ENCODE results near the gene CHRNE.
"Not testable (repeated sequence)": the region's sequence is repeated elsewhere in the genome, so short reads cannot be mapped to it uniquely, and the experiment has no call there.

CHRNE gene

DNA sequence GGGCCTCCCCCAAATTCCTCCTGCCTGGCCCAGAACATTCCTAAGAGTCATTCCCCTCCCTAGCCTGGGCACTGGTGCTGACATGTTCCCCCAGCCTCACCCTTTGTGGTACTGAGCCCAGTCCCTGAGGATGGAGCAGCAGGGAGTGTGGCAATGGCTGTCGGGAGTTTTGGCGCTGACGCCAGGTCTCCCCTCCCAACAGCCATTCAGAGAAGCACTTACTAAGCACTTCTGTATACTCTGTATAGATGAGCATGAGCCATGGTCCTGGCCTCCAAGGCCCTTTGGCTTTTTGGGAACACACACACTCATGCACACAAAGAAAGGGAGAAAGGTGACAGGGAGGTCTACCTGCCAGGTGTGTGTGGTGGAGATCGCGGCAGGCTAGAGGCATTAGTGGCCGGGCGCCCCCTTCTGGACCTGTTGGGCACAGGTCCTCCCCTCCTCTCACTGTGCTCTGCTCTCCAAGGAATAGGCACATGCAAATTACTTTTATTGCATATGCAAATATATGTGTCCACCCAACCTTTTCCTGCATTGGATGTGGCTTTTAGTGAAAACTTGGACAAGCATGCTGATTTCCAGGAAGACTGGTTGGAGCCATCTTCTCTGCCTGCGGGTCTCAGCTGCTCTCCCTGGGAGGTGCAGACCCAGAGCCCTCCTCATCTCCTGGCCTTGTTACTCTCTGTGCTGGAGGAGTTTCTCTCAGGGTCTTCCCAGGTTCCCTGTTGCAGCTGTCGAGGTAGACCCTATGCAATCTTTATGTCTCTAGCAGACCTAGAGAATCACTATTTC, 20.9 kb downstream of the CHRNE start:
- DNase-seq, result peak; percentile 51

DNA sequence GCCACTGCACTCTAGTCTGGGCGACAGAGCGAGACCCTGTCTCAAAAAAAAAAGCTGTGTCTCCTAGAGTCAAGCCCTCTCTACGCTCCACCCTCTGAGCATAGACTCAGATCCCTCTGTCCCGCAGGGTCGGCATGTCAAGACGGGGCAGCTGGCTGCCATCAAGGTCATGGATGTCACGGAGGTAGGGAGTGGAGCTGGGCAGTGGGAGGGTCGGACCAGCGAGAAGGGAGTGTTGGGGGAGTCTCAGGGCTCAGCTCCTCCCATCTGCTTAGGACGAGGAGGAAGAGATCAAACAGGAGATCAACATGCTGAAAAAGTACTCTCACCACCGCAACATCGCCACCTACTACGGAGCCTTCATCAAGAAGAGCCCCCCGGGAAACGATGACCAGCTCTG, 22.0 kb downstream of the CHRNE start:
- DNase-seq, result no peak

DNA sequence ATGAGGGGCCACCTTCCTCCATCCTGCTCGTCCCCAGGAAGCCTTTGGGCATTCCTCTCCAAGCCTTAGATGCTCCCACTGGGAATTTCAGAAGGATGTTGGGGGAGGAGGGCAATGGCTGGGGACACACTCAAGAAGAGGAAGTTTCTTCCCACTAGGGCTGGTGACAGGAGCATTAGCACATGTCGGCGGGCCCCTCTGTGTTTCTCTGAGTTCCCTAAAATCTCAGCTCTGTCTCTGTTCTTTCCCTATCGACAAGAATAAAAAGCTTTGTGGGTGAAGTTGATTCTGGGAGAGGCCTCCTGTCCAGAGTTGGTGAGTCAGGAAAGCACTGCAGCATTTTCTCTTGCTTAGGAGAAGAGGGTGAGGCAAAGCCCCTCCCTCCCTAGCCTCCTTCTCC, 23.3 kb downstream of the CHRNE start:
- no peak for DNase-seq

DNA sequence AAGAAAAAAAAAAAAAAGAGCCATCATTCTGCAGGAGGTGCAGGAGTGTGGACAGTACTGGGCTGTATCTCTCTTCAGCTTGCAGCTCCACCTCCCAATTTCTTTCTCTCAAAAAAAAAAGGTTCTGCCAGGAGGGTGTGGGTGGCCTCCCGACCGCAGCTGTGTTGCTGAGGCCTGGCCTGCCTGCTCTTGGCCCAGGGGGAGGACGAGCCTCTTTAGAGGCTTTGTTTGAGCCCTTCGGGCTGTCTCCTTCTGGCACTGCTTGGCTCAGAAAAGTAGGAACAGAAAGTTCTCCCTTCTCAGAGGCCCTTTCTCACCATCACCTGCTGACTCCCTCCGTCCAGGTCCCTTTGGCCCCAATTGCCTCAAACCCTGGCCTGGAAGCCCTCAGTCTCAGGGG, 25.8 kb downstream of the CHRNE start:
- no peak for DNase-seq

DNA sequence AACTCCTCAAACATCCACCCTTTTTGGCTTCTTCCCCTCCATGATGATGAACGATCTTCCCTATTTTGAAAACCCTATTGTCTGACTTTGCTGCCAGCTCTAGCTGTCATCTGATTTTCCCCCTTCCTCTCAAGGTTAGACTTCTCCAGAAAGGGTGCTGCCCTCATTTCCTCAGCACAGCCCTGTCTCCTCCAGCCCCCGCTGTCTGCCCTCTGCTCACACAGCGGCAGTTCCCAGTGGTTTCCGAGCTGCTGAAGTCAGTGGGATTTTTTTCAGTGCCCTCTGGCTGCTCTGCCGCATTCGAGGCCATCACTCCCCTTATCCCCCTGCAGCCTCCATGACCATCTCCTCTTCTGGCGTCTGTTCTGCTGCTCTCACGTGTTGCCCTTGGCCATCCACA, 30.1 kb downstream of the CHRNE start:
- DNase-seq, result no peak

DNA sequence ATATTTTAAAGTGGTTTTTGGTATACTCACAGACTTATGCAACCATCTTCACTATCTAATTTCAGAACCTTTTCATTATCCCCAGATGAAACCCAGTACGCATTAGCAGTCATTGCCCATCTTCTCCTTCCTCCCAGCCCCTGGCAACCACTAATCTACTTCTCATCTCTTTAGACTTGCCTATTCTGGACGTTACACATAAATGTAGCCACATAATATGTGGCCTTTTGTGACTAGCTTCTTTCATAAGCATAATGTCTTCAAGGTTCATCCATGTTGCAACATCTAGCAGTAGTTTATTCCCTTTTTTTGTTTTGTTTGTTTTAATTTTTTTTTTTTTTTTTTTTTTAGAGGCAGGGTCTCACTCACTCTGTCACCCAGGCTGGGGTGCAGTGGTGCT, 32.0 kb downstream of the CHRNE start:
- DNase-seq, result no peak

DNA sequence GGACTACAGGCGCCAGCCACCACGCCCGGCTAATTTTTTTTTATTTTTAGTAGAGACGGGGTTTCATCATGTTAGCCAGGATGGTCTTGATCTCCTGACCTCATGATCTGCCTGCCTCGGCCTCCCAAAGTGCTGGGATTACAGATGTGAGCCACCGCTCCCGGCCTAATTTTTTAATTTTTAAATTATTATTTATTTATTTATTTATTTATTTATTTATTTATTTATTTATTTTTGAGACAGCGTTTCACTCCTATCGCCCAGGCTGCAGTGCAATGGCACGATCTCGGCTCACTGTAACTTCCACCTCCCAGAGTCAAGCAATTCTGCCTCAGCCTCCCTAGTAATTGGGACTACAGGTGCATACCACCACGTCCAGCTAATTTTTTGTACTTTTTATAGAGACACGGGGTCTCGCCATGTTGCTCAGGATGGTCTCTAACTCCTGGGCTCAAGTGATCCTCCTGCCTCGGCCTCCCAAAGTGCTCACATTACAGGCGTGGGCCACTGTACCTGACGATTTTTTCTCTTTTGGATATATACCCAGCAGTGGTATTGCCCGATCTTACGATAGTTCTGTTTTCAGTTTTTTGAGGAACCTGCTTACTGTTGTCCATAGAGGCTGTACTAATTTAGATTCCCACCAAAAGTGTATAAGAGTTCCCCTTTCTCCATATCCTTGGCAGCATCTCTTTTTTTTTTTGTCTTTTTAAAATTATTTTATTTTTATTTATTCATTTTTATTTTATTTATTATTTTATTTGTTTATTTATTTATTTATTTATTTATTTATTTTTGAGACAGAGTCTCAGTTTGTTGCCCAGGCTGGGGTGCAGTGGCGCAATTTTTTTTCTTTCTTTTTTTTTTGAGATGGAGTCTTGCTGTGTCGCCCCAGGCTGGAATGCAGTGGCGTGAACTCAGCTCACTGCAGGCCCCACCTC, 33.6 kb downstream of the CHRNE start:
- not testable (repeated sequence) for DNase-seq

DNA sequence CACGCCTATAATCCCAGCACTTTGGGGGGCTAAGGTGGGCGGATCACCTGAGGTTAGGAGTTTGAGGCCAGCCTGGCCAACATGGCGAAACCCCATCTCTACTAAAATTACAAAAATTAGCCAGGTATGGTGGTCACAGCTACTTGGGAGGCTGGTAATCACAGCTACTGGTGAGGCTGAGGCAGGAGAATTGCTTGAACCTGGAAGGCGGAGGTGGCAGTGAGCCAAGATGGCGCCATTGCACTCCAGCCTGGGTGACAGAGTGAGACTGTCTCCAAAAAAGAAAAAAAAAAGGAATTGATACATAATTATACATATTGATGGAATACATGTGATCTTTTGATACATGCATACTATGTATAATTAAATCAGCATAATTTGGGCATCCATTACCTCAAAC, 35.4 kb downstream of the CHRNE start:
- not testable (repeated sequence) for DNase-seq

DNA sequence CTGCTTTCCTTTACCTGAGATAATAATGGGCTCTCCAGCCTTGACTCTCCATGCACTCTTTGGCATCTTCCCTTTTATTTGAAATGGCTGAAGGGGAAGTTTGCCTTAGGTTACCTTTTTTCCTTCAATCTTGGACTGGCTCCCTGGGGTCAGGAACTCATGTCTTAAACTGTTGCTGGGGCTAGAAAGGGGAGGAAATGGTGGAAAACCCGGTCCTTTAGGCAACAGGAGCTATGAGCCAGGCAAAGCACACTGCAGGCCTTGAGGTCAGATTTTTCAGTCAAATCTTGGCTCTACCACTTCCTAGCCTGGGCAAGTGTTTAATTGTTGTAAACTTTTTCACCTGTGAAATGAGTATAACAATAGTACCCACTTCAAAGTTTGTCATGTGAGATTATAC, 39.6 kb downstream of the CHRNE start:
- DNase-seq, result no peak

DNA sequence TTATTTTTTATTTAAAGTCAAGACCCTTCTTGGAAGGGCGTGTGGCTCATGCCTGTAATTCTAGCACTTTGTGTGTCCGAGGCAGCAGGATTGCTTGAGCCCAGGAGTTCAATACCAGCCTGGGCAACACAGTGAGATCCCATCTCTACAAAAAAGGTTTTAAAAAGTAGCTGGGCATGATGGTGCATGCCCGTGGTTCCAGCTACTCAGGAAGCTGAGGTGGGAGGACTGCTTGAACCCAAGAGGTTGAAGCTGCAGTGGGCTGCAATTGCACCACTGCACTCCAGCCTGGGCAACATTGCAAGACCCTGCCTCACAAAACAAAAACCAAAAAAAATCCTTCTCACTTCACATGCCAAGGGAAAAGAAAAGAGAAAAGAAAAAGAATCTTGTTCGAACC, 40.2 kb downstream of the CHRNE start:
- DNase-seq, result no peak

DNA sequence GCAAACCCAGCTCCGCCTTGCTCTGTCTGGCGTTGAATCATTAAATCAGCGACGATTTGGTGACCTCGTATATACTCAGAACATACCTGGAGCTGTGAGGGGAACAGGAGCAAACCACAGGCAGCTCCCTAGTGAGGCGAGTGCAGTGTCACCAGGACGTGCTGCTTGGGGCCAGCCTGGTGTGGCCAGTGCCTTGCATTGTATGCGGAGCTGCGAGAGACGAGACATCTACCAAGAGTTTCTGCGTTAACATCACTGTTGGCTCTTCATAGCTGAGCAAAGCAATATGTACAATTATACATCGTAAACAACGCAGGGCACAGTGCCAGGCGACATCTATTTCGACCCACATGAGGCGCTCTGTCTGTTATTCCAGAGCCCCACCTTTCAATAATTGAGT, 41.8 kb downstream of the CHRNE start:
- no peak for DNase-seq

DNA sequence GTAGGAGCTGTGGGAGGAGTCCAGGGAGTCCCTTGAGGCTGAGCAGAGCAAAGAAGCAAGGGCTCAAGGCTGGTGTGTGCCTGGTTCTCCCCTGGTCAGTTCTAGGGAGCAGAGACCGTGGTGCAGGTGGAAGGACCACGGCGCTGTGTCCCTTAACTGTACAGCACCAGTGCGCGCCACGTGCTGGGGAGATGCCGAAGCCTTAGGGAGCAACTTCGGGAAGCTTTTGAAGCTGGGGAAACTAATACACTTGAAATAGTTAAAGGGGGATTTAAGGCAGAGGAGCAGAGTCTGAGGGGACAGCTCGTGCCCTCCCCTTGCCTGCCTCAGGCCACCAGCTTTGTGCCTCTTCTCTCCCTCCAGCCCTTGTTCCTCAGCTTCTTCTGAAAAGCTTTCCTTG, 42.2 kb downstream of the CHRNE start:
- no peak for DNase-seq

DNA sequence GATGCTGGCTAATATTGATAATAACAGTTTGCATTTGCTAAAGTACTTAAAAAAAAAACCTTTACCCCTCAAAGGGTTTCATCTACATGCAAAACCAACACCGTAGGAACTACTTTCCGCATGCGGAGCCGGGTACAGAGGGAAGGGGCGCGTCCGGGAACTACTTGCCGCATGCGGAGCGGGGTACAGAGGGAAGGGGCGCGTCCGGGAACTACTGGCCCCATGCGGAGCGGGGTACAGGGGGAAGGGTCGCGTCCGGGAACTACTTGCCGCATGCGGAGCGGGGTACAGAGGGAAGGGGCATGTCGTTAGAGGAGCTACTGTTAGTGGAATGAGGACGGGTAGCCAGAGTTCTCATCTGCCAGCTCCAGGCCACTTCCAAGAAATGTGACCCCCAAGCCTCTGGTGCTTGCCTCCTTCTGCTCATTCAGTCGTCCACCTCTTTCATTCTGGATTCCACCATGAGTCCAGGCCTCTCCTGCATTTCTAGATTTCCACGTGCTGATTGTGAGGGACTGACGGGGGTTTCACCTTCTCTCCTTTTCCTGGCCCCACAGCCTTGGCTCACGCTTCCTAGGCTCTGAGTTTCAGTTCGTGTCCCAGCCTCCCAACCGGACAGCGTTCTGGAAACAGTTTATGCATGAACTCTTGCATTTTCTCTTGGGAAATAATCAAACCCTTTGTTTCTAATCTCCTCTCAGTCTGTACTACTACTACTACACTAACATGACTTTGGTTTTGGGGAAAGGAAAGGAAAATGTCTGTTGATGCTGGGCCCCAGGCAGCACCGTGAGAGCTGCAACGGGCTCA, 42.9 kb downstream of the CHRNE start:
- DNase-seq, result no peak

DNA sequence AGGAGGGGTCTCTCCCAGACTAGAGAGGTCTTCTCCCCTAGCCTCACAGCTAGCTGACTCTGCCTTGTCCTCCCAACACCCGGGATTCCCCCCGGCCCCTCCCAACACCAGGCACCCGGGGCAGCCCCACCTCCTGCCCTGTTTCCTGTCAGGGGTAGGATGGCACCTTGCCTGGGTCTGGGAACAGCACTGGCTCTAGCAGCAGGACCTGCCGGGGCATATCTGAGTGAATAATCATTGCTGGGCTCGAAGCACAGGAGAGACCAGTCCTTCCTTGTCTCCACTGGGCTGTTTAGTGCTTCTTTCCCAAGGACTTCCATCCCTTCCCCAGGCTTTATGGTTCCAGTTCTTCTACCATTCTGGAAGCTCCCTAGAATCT, 44.0 kb downstream of the CHRNE start:
- DNase-seq, result no peak

DNA sequence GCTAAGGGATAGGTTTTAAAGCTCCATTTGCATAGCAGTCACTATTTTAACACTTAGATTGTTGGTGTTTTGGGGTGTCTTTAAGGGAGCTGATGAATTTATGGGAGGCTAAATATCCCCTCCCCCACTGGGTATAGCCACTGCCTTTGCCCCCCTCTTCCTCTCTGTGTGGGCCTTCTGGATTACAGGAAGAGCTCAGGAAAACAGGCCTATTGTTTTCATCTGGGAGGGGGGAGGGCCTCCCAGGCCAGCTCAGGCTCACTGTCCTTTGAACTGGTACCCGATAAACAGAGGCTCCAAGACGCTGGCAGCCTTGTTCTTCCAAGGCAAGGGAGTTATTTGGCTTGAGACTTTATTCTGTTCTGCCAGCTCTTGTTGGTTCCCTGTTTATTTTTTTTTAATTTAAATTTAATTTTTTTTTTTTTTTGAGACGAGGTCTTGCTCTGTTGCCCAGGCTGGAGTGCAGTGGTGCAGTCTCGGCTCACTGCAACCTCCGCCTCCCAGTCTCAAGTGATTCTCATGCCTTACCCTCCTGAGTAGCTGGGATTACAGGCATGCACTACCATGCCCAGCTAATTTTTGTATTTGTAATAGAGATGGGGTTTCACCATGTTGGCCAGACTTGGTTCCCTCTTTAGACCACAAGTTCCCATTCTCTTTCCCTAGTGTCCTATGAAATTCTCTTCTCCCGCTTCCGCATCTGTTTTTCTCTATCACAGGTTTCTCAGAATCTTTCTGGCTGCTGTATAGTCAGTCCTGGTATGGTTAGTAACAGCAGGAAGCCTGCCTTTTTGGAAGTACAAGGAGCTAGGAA, 44.6 kb downstream of the CHRNE start:
- no peak for DNase-seq

DNA sequence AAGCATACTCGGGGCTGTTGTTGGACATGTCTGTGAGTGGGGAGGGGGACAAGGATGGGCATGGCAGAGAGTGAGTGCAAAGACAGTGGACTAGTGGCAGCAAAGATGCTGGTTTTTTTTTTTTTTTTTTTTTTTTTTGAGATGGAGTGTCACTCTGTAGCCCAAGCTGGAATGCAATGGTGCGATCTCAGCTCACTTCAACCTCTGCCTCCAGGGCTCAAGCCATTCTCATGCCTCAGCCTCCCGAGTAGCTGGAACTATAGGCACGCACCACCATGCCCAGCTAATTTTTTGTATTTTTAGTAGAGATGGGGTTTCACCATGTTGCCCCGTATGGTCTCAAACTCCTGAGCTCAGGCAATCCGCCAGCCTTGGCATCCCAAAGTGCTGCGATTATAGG, 45.6 kb downstream of the CHRNE start:
- not testable (repeated sequence) for DNase-seq

DNA sequence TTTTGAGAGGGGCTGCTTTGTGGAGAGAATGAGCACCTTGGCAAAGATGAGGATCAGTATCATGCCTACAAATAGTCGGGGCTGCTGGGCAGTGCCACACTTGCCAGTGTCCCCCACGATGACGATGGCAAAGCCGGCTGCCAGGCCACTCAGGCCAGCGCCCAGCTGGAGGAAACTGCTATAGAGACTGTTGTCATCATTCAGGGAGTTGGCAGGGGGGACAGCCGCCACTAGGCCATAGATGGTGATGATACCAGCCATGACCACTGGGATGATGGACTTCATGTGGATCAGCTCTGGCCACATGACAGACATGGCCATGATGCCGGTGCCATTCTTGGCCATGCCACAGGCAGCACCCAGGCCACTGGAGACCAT, 46.0 kb downstream of the CHRNE start:
- DNase-seq, result no peak

DNA sequence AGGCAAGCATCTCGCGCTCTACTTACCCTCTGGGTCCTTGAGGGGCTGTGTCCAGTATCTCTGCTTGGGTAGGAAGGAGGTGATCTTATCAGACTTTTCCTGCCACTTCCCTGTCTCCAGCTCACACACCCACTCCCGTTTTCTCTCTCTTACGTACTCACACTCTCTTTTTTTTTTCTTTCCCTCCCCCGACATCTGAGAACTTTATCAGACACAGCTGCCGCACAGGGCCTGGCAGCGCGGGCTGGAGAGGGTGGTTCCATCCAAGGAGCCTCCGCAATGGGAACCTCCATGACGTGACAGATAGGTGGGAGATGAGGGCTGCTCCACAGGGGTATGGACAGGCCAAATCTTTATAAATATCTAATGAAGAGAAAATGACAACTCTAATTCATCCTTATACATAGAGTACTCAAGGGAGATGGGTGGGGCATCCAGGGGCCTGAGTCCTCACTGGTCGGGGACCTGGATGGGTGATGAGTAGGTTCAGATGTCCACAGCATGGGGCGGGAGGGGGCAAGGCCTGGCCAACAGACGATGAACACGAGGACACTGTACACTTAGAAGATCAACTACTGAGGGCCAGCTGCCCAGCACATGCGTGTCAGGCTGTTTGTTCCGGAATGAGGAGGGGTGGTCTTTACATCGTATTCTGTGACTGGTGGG, 46.5 kb downstream of the CHRNE start:
- no peak for DNase-seq

DNA sequence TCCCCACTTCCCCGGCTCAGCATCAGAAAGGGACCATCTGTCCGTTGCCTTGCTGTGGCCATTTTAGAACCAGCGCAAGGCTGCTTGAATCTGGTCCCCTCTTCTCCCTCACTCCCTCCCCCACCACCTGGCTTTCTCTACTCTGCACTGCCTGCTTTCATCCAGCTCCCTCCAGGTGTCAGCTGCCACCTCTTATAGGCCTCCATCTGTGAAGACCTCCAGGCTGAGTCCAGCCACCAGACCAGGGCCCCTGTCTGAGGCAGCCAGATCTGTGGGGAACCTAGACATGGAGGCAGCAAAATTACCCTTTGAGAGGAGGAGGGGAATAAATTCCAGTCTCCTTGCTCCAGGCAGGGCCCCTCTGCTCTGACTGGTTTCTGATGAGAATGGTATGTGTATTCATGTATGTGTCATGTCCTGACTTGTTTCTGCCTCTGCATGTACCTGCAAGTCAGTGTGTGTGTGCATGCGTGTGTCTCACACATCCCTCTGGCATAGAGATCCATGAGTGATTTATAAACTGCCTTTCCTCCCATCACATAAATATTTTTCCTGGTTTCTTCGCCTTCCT, 48.7 kb downstream of the CHRNE start:
- DNase-seq, result no peak

DNA sequence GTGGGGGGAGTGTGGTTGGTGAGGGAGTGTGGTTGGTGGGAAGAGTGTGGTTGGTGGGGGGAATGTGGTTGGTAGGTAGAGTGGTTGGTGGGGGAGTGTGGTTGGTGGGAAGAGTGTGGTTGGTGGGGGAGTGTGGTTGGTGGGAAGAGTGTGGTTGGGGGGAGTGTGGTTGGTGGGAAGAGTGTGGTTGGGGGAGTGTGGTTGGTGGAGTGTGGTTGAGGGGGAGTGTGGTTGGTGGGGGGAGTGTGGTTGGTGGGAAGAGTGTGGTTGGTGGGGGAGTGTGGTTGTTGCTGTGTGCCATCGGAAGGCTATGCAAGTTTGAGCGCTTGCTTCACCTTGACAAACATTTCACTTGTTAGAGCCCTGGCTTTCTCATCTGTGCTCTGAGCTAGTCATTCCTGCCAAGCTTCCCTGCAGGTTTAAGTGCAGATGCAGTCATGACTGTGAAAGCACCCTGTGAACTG, 49.7 kb downstream of the CHRNE start:
- DNase-seq, result no peak

DNA sequence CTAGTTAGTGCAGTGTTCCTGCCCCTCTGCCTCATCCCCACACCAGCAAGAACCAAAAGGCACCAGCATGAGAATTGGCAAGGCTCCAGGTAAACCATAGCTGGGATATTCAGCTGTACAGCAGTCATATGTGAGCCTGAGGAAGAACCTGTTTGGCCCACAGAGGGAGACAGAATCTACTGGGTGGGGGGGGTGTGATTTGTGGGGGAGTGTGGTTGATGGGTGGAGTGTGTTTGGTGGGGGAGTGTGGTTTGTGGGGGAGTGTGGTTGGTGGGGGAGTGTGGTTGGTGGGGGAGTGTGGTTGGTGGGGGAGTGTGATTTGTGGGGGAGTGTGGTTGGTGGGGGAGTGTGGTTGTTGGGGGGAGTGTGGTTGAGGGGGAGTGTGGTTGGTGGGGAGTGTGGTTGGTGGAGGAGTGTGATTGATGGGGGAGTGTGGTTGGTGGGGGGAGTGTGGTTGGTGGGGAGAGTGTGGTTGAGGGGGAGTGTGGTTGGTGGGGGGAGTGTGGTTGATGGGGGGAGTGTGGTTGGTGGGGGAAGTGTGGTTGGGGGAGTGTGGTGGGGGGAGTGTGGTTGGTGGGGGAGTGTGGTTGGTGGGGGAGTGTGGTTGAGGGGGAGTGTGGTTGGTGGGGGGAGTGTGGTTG, 50.2 kb downstream of the CHRNE start:
- DNase-seq, result no peak
